Measurements from ENCODE around the gene ATXN7L3B.

ATXN7L3B gene

DNA sequence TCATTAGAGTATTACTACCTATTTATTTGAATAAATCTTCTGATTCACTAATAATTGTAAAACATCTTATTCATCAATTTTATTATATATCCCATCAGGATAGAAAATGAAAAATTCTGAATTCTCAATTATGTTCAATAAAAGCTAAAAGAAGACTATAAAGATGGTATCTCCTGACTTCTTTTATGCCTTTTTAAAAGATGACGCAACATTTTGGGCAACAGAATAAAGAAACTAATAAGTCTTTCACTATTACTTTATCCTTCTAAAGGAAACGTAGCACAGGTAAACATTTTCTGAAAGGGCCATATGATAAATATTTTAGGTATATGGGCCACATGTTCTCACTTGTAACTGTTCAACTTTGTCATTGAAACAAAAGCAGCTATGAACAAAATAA is 10.1 kb upstream of the ATXN7L3B start:
- TF ChIP-seq CSDC2 (CRISPR knock-in tag; IDR thresholded peaks at IDR 0.05), result no peak
- no peak for TF ChIP-seq TCF4 (CRISPR knock-in tag; IDR thresholded peaks at IDR 0.05; ENCODE audit: borderline replicate concordance)
- no peak for TF ChIP-seq TOX (CRISPR knock-in tag; IDR thresholded peaks at IDR 0.05; ENCODE audit: borderline replicate concordance)
- TF ChIP-seq ZC3H10 (CRISPR knock-in tag; IDR thresholded peaks at IDR 0.05), result no peak
- no peak for TF ChIP-seq ZFP30 (CRISPR knock-in tag; IDR thresholded peaks at IDR 0.05)
- no peak for ATAC-seq

GRCh38 chr12:74530676-74531075 is 7.0 kb upstream of the ATXN7L3B start:
- no peak for ATAC-seq
- TF ChIP-seq POU6F1 (CRISPR knock-in tag; IDR thresholded peaks at IDR 0.05; ENCODE audit: borderline replicate concordance, low read depth) (no peak), CSRNP3 (CRISPR knock-in tag; IDR thresholded peaks at IDR 0.05) (no peak), TSHZ2 (CRISPR knock-in tag; IDR thresholded peaks at IDR 0.05) (no peak), TCF4 (CRISPR knock-in tag; IDR thresholded peaks at IDR 0.05; ENCODE audit: borderline replicate concordance) (no peak), OSR1 (CRISPR knock-in tag; IDR thresholded peaks at IDR 0.05) (no peak), ZFP3 (CRISPR knock-in tag; IDR thresholded peaks at IDR 0.05) (no peak), CSDC2 (CRISPR knock-in tag; IDR thresholded peaks at IDR 0.05) (no peak), ZC3H10 (CRISPR knock-in tag; IDR thresholded peaks at IDR 0.05) (no peak), ZNF8 (CRISPR knock-in tag; IDR thresholded peaks at IDR 0.05) (no peak), ARNTL (CRISPR knock-in tag; IDR thresholded peaks at IDR 0.05; ENCODE audit: borderline replicate concordance, low read depth) (no peak), ISL1 (CRISPR knock-in tag; IDR thresholded peaks at IDR 0.05) (no peak), GLIS3 (CRISPR knock-in tag; IDR thresholded peaks at IDR 0.05) (no peak)
- TF ChIP-seq, protein P1, sequence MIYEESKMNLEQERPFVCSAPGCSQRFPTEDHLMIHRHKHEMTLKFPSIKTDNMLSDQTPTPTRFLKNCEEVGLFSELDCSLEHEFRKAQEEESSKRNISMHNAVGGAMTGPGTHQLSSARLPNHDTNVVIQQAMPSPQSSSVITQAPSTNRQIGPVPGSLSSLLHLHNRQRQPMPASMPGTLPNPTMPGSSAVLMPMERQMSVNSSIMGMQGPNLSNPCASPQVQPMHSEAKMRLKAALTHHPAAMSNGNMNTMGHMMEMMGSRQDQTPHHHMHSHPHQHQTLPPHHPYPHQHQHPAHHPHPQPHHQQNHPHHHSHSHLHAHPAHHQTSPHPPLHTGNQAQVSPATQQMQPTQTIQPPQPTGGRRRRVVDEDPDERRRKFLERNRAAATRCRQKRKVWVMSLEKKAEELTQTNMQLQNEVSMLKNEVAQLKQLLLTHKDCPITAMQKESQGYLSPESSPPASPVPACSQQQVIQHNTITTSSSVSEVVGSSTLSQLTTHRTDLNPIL (CRISPR knock-in tag; IDR thresholded peaks at IDR 0.05; ENCODE audit: low read depth), result no peak

DNA sequence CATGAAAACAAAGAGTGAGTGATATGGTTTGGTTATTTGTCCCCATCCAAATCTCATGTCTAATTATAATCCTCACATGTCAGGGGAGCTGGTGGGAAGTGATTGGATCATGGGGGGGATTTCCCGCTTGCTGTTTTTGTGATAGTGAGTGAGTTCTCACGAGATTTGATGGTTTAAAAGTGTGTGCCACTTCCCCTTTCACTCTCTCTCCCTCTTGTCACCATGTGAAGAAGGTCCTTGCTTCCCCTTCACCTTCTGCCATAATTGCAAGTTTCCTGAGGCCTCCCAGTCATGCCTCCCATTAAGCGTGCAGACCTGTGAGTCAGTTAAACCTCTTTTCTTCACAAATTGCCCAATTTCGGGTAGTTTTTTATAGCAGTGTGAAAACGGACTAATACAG is 2.1 kb upstream of the ATXN7L3B start:
- no peak for ATAC-seq
- TF ChIP-seq ISL1 (CRISPR knock-in tag; IDR thresholded peaks at IDR 0.05) (no peak), ZNF565 (CRISPR knock-in tag; conservative IDR thresholded peaks at IDR 0.05; ENCODE audit: low read depth) (no peak), TSHZ2 (CRISPR knock-in tag; IDR thresholded peaks at IDR 0.05) (no peak), TOX (CRISPR knock-in tag; IDR thresholded peaks at IDR 0.05; ENCODE audit: borderline replicate concordance) (no peak), TCF4 (CRISPR knock-in tag; IDR thresholded peaks at IDR 0.05; ENCODE audit: borderline replicate concordance) (no peak), ESRRG (CRISPR knock-in tag; IDR thresholded peaks at IDR 0.05) (no peak)
- TF ChIP-seq, protein P2, sequence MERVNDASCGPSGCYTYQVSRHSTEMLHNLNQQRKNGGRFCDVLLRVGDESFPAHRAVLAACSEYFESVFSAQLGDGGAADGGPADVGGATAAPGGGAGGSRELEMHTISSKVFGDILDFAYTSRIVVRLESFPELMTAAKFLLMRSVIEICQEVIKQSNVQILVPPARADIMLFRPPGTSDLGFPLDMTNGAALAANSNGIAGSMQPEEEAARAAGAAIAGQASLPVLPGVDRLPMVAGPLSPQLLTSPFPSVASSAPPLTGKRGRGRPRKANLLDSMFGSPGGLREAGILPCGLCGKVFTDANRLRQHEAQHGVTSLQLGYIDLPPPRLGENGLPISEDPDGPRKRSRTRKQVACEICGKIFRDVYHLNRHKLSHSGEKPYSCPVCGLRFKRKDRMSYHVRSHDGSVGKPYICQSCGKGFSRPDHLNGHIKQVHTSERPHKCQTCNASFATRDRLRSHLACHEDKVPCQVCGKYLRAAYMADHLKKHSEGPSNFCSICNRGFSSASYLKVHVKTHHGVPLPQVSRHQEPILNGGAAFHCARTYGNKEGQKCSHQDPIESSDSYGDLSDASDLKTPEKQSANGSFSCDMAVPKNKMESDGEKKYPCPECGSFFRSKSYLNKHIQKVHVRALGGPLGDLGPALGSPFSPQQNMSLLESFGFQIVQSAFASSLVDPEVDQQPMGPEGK (CRISPR knock-in tag; IDR thresholded peaks at IDR 0.05; ENCODE audit: borderline replicate concordance), result no peak
- TF ChIP-seq, protein P1 (CRISPR knock-in tag; IDR thresholded peaks at IDR 0.05; ENCODE audit: low read depth), result no peak
